Measurements from ENCODE around the gene LARP4B. TPM values are rescaled to one million over a fixed set of nuclear protein-coding genes. Genes with fewer than 3 reads are reported as not detected.

LARP4B gene
- total and polyA plus RNA-seq, 2 of the 13 experiments (the other 11 are each of a cell fraction or from before 2014, with no cell fraction given), result 19.5 to 30.2 TPM

- TF ChIP-seq HNF4G (IDR thresholded peaks at IDR 0.05; ENCODE audit: borderline replicate concordance, low read depth, low read length) (no peak), HNF4G (CRISPR knock-in tag; IDR thresholded peaks at IDR 0.05; ENCODE audit: borderline replicate concordance, low read depth) (no peak), MTA3 (CRISPR knock-in tag; IDR thresholded peaks at IDR 0.05) (no peak), ZNF17 (CRISPR knock-in tag; IDR thresholded peaks at IDR 0.05) (no peak), ZNF644 (CRISPR knock-in tag; IDR thresholded peaks at IDR 0.05; ENCODE audit: low read depth) (no peak), ARNTL (CRISPR knock-in tag; IDR thresholded peaks at IDR 0.05) (no peak), ZBTB46 (CRISPR knock-in tag; IDR thresholded peaks at IDR 0.05; ENCODE audit: borderline replicate concordance) (no peak), ZMYM4 (CRISPR knock-in tag; IDR thresholded peaks at IDR 0.05) (no peak), HOXA5 (CRISPR knock-in tag; IDR thresholded peaks at IDR 0.05) (no peak), DPF2 (CRISPR knock-in tag; IDR thresholded peaks at IDR 0.05; ENCODE audit: borderline replicate concordance, low read depth) (no peak), DNMT3B (CRISPR knock-in tag; conservative IDR thresholded peaks at IDR 0.05) (no peak), ZNF446 (CRISPR knock-in tag; IDR thresholded peaks at IDR 0.05) (no peak), KDM5A (IDR thresholded peaks at IDR 0.05; ENCODE audit: borderline replicate concordance, low read length) (no peak), GZF1 (CRISPR knock-in tag; IDR thresholded peaks at IDR 0.05) (0 out of 2 replicates have a peak, but pooled peaks have one; percentile 19), MAFG (CRISPR knock-in tag; IDR thresholded peaks at IDR 0.05) (no peak), KLF13 (CRISPR knock-in tag; IDR thresholded peaks at IDR 0.05) (no peak), ZNF784 (CRISPR knock-in tag; IDR thresholded peaks at IDR 0.05; ENCODE audit: borderline replicate concordance) (no peak), ZUFSP (CRISPR knock-in tag; IDR thresholded peaks at IDR 0.05; ENCODE audit: borderline replicate concordance) (no peak), FOSL1 (CRISPR knock-in tag; IDR thresholded peaks at IDR 0.05; ENCODE audit: borderline replicate concordance) (no peak), ZNF292 (CRISPR knock-in tag; IDR thresholded peaks at IDR 0.05; ENCODE audit: borderline replicate concordance, low read depth) (peak; percentile 5; the same call in 1 of the 2 replicates), NFIB (CRISPR knock-in tag; IDR thresholded peaks at IDR 0.05; ENCODE audit: borderline replicate concordance) (no peak), SUZ12 (IDR thresholded peaks at IDR 0.05; ENCODE audit: low read depth, low read length) (no peak), ZNF747 (CRISPR knock-in tag; IDR thresholded peaks at IDR 0.05; ENCODE audit: borderline replicate concordance) (no peak), ZNF333 (CRISPR knock-in tag; IDR thresholded peaks at IDR 0.05; ENCODE audit: borderline replicate concordance) (no peak)
- TF ChIP-seq, protein P1, sequence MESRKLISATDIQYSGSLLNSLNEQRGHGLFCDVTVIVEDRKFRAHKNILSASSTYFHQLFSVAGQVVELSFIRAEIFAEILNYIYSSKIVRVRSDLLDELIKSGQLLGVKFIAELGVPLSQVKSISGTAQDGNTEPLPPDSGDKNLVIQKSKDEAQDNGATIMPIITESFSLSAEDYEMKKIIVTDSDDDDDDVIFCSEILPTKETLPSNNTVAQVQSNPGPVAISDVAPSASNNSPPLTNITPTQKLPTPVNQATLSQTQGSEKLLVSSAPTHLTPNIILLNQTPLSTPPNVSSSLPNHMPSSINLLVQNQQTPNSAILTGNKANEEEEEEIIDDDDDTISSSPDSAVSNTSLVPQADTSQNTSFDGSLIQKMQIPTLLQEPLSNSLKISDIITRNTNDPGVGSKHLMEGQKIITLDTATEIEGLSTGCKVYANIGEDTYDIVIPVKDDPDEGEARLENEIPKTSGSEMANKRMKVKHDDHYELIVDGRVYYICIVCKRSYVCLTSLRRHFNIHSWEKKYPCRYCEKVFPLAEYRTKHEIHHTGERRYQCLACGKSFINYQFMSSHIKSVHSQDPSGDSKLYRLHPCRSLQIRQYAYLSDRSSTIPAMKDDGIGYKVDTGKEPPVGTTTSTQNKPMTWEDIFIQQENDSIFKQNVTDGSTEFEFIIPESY (CRISPR knock-in tag; IDR thresholded peaks at IDR 0.05), result peak; percentile 35; the same call in 1 of the 2 replicates
Measured at GRCh38 chr10:787933-788651, 143.4 kb downstream of the LARP4B start (continued).
